Memory B cell (primary cell): ENCODE data around the gene SLC30A7.
A peak's percentile ranks its signal among the peaks of the same experiment; 100 is the strongest.
"Not testable (repeated sequence)": the region's sequence is repeated elsewhere in the genome, so short reads cannot be mapped to it uniquely, and the experiment has no call there.

ENCODE experiments used
- ATAC-seq: fragments of 150-1000 bp; cut with Tn5 transposase; 2 replicates; pipeline ENCODE4 v1.10.0; 2021; ENCODE audit warnings: low read depth, mild to moderate bottlenecking, moderate library complexity
- DNase-seq, 2 donors: peaks; one replicate each; pipeline ENCODE4 v3.0.0; 2022; ENCODE audit warnings: low spot score in 2 of 2
- H3K27ac Mint-ChIP-seq: one replicate; pipeline ENCODE4 v1.8.0; 2022; ENCODE audit warnings: mild to moderate bottlenecking, moderate library complexity, mixed read lengths
- H3K27me3 Mint-ChIP-seq: one replicate; pipeline ENCODE4 v1.8.0; 2022; ENCODE audit warnings: mixed read lengths
- H3K36me3 Mint-ChIP-seq: one replicate; pipeline ENCODE4 v1.8.0; 2022; ENCODE audit warnings: mild to moderate bottlenecking, mixed read lengths
- H3K4me1 Mint-ChIP-seq: one replicate; pipeline ENCODE4 v1.8.0; 2022; ENCODE audit warnings: mixed read lengths
- H3K4me3 Mint-ChIP-seq: one replicate; pipeline ENCODE4 v1.8.0; 2022; ENCODE audit warnings: mild to moderate bottlenecking, moderate library complexity, mixed read lengths
- H3K9me3 Mint-ChIP-seq: one replicate; pipeline ENCODE4 v1.8.0; 2022; ENCODE audit warnings: mixed read lengths

Gene SLC30A7

GRCh38 chr1:100895540-100896480, at the start of gene SLC30A7:
Gene SLC30A7 (plus strand): TSS chr1:100896090. CDS start chr1:100896263, 173 bp downstream.
- peak within 1 kb of the TSS; percentile 99 for H3K4me3 Mint-ChIP-seq

GRCh38 chr1:100847361-100848082, 48.4 kb upstream of the SLC30A7 start:
- no peak for ATAC-seq
- peaks cover 17% of the 10 kb centered on the region for H3K27me3 Mint-ChIP-seq
- no peak overlapping the region for H3K27ac Mint-ChIP-seq
- peaks cover under 1% of the 10 kb centered on the region for H3K9me3 Mint-ChIP-seq
- H3K4me1 Mint-ChIP-seq, result no peaks in the 10 kb centered on the region
- DNase-seq, result no peak
- no peak overlapping the region for H3K4me3 Mint-ChIP-seq
- H3K36me3 Mint-ChIP-seq, result no peaks in the 10 kb centered on the region

More at GRCh38 chr1:100895540-100896480, at the start of gene SLC30A7:
- H3K4me1 Mint-ChIP-seq, result peaks cover 22% of the 10 kb centered on the region
- peaks cover 9% of the 10 kb centered on the region for H3K36me3 Mint-ChIP-seq
- peaks cover 3% of the 10 kb centered on the region for H3K9me3 Mint-ChIP-seq
- H3K27me3 Mint-ChIP-seq, result no peaks in the 10 kb centered on the region
- DNase-seq, result peak; percentile 96 to 98
- H3K27ac Mint-ChIP-seq, result peak within 1 kb of the TSS; percentile 99
- ATAC-seq, result peak; percentile 81

- Mint-ChIP-seq H3K4me1 (no peaks in the 10 kb centered on the region), H3K36me3 (no peaks in the 10 kb centered on the region), H3K4me3 (no peak overlapping the region), H3K27me3 (peaks cover 11% of the 10 kb centered on the region), H3K27ac (no peak overlapping the region), H3K9me3 (no peaks in the 10 kb centered on the region)
- DNase-seq (no peak), ATAC-seq (no peak)
These were observed 44.2 kb upstream of the SLC30A7 start for GRCh38 chr1:100851726-100852125.

- Mint-ChIP-seq H3K27ac (no peak overlapping the region), H3K4me1 (no peaks in the 10 kb centered on the region), H3K36me3 (no peaks in the 10 kb centered on the region), H3K4me3 (no peak overlapping the region), H3K27me3 (peaks cover 10% of the 10 kb centered on the region), H3K9me3 (no peaks in the 10 kb centered on the region)
- DNase-seq, result no peak
- no peak for ATAC-seq
These were observed 42.9 kb upstream of the SLC30A7 start for GRCh38 chr1:100852976-100853375.

- H3K27me3 Mint-ChIP-seq, H3K27ac Mint-ChIP-seq, H3K36me3 Mint-ChIP-seq, ATAC-seq, DNase-seq, H3K9me3 Mint-ChIP-seq, H3K4me1 Mint-ChIP-seq, H3K4me3 Mint-ChIP-seq: not testable (repeated sequence)
These were observed 40.8 kb upstream of the SLC30A7 start for GRCh38 chr1:100855116-100855515.

GRCh38 chr1:100860397-100860991, 35.4 kb upstream of the SLC30A7 start:
- Mint-ChIP-seq H3K36me3 (no peaks in the 10 kb centered on the region), H3K4me1 (no peaks in the 10 kb centered on the region), H3K27ac (no peak overlapping the region), H3K9me3 (no peaks in the 10 kb centered on the region), H3K27me3 (peaks cover 4% of the 10 kb centered on the region), H3K4me3 (no peak overlapping the region)
- ATAC-seq (no peak), DNase-seq (no peak)

- no peak overlapping the region for H3K4me3 Mint-ChIP-seq
- H3K27ac Mint-ChIP-seq, result no peak overlapping the region
- DNase-seq (no peak), ATAC-seq (no peak)
- H3K9me3 Mint-ChIP-seq, result no peaks in the 10 kb centered on the region
- no peaks in the 10 kb centered on the region for H3K36me3 Mint-ChIP-seq
- H3K27me3 Mint-ChIP-seq, result peaks cover 4% of the 10 kb centered on the region
- H3K4me1 Mint-ChIP-seq, result no peaks in the 10 kb centered on the region
These were observed 34.5 kb upstream of the SLC30A7 start for GRCh38 chr1:100861379-100861778.

- Mint-ChIP-seq H3K4me1 (no peaks in the 10 kb centered on the region), H3K9me3 (no peaks in the 10 kb centered on the region), H3K27me3 (peaks cover 4% of the 10 kb centered on the region), H3K4me3 (no peak overlapping the region), H3K36me3 (no peaks in the 10 kb centered on the region), H3K27ac (no peak overlapping the region)
- no peak for DNase-seq
- ATAC-seq, result no peak
These were observed 33.3 kb upstream of the SLC30A7 start for GRCh38 chr1:100862591-100862990.

GRCh38 chr1:100866041-100866900, 29.6 kb upstream of the SLC30A7 start:
- no peaks in the 10 kb centered on the region for H3K36me3 Mint-ChIP-seq
- no peak overlapping the region for H3K4me3 Mint-ChIP-seq
- H3K9me3 Mint-ChIP-seq, result no peaks in the 10 kb centered on the region
- H3K27me3 Mint-ChIP-seq, result no peaks in the 10 kb centered on the region
- H3K4me1 Mint-ChIP-seq, result no peaks in the 10 kb centered on the region
- no peak for DNase-seq
- ATAC-seq, result no peak
- H3K27ac Mint-ChIP-seq, result no peak overlapping the region

GRCh38 chr1:100866901-100867206, 29.0 kb upstream of the SLC30A7 start:
- no peaks in the 10 kb centered on the region for H3K27me3 Mint-ChIP-seq
- no peaks in the 10 kb centered on the region for H3K36me3 Mint-ChIP-seq
- no peak for ATAC-seq
- DNase-seq, result no peak
- H3K4me3 Mint-ChIP-seq, result no peak overlapping the region
- no peaks in the 10 kb centered on the region for H3K4me1 Mint-ChIP-seq
- H3K27ac Mint-ChIP-seq, result no peak overlapping the region
- no peaks in the 10 kb centered on the region for H3K9me3 Mint-ChIP-seq

- Mint-ChIP-seq H3K9me3 (no peaks in the 10 kb centered on the region), H3K27ac (no peak overlapping the region), H3K4me1 (no peaks in the 10 kb centered on the region), H3K36me3 (no peaks in the 10 kb centered on the region), H3K4me3 (no peak overlapping the region), H3K27me3 (no peaks in the 10 kb centered on the region)
- ATAC-seq (no peak), DNase-seq (peak in 1 of 2 donors; percentile 14)
These were observed 27.4 kb upstream of the SLC30A7 start for GRCh38 chr1:100868364-100868995.

- Mint-ChIP-seq H3K36me3 (no peaks in the 10 kb centered on the region), H3K4me3 (no peak overlapping the region), H3K4me1 (no peaks in the 10 kb centered on the region), H3K27me3 (no peaks in the 10 kb centered on the region), H3K9me3 (no peaks in the 10 kb centered on the region), H3K27ac (no peak overlapping the region)
- no peak for DNase-seq
- no peak for ATAC-seq
These were observed 25.9 kb upstream of the SLC30A7 start for GRCh38 chr1:100869996-100870395.

GRCh38 chr1:100874433-100874832, 21.5 kb upstream of the SLC30A7 start:
- H3K27ac Mint-ChIP-seq, result no peak overlapping the region
- no peaks in the 10 kb centered on the region for H3K36me3 Mint-ChIP-seq
- no peaks in the 10 kb centered on the region for H3K9me3 Mint-ChIP-seq
- no peaks in the 10 kb centered on the region for H3K4me1 Mint-ChIP-seq
- DNase-seq (no peak), ATAC-seq (no peak)
- H3K27me3 Mint-ChIP-seq, result no peaks in the 10 kb centered on the region
- no peak overlapping the region for H3K4me3 Mint-ChIP-seq
